IMR-90 (cell line): ENCODE measurements around the gene OVCH2.

ENCODE experiments used
- BHLHE40 ChIP-seq: fragments of 150-350 bp; IDR thresholded peaks from 2 replicates; pipeline ENCODE4 v1.6.1; 2016; ENCODE audit warnings: mild to moderate bottlenecking, low read depth, low read length
- CHD1 ChIP-seq: IDR thresholded peaks from 2 replicates; pipeline ENCODE4 v1.6.1; 2012; ENCODE audit warnings: low read depth, low read length, improper control_type of control experiment
- CTCF ChIP-seq: conservative IDR thresholded peaks from 2 replicates; pipeline ENCODE4 v1.5.1; 2012; ENCODE audit warnings: mild to moderate bottlenecking, low read depth, low read length, improper control_type of control experiment
- ELK1 ChIP-seq: fragments of 150-350 bp; IDR thresholded peaks from 2 replicates; pipeline ENCODE4 v1.6.1; 2016; ENCODE audit warnings: low read depth, mild to moderate bottlenecking, low read length, moderate library complexity, borderline replicate concordance
- MAFK ChIP-seq: IDR thresholded peaks from 2 replicates; pipeline ENCODE4 v1.6.1; 2012; ENCODE audit warnings: low read depth, low read length, improper control_type of control experiment
- MAZ ChIP-seq: IDR thresholded peaks from 2 replicates; pipeline ENCODE4 v1.6.1; 2012; ENCODE audit warnings: low read depth, mild to moderate bottlenecking, low read length, improper control_type of control experiment, moderate library complexity, borderline replicate concordance
- MXI1 ChIP-seq: IDR thresholded peaks from 2 replicates; pipeline ENCODE4 v1.6.1; 2012; ENCODE audit warnings: low read depth, mild to moderate bottlenecking, low read length, moderate library complexity, borderline replicate concordance
- NFE2L2 ChIP-seq: fragments of 150-350 bp; IDR thresholded peaks from 2 replicates; pipeline ENCODE4 v1.6.1; 2016; ENCODE audit warnings: low read depth, mild to moderate bottlenecking, low read length
- POLR2A ChIP-seq: IDR thresholded peaks from 2 replicates; pipeline ENCODE4 v1.6.1; 2012; ENCODE audit warnings: mild to moderate bottlenecking, low read depth, low read length
- RAD21 ChIP-seq: IDR thresholded peaks from 2 replicates; pipeline ENCODE4 v1.6.1; 2012; ENCODE audit warnings: low read length, improper control_type of control experiment
- RCOR1 ChIP-seq: IDR thresholded peaks from 2 replicates; pipeline ENCODE4 v1.6.1; 2012; ENCODE audit warnings: mild to moderate bottlenecking, low read length, improper control_type of control experiment; ENCODE audit not compliant: insufficient replicate concordance
- RFX5 ChIP-seq: IDR thresholded peaks from 2 replicates; pipeline ENCODE4 v1.8.0; 2012; ENCODE audit warnings: low read depth, mild to moderate bottlenecking, low read length, moderate library complexity
- SMC3 ChIP-seq: fragments of 150-350 bp; IDR thresholded peaks from 2 replicates; pipeline ENCODE4 v1.6.1; 2016; ENCODE audit warnings: low read depth, mild to moderate bottlenecking, antibody characterized with exemption, low read length, moderate library complexity
- USF2 ChIP-seq: fragments of 150-350 bp; IDR thresholded peaks from 2 replicates; pipeline ENCODE4 v1.6.1; 2017; ENCODE audit warnings: mild to moderate bottlenecking, antibody characterized with exemption, low read length, low read depth

- TF ChIP-seq CTCF (no peak), MXI1 (no peak), RAD21 (no peak), MAZ (no peak), POLR2A (no peak), BHLHE40 (no peak), SMC3 (no peak), USF2 (no peak), RFX5 (no peak), ELK1 (no peak), NFE2L2 (no peak), CHD1 (no peak), RCOR1 (no peak), MAFK (no peak)
Measured at GRCh38 chr11:7689239-7689638, 17.0 kb downstream of the OVCH2 start.
